Measurements from ENCODE around the gene B4GALT2. TPM values are rescaled to one million over a fixed set of nuclear protein-coding genes. Genes with fewer than 3 reads are reported as not detected.

B4GALT2 gene
- total and polyA plus RNA-seq, 3 donors from 2014 or later: 40.9 to 65.9 (median 47.7) TPM

- intact Hi-C loops (cut with DNase I; ENCODE audit: low total_unique reads): no loop called here
- TF ChIP-seq POLR2A (IDR thresholded peaks at IDR 0.05): no peak
- TF ChIP-seq CTCF (IDR thresholded peaks at IDR 0.05): no peak
- DNase-seq: no peak
- Histone ChIP-seq H3K27ac (no peak overlapping the region), H3K36me3 (ENCODE audit: low read depth, missing control alignments) (no peaks in the 10 kb centered on the region), H3K4me3 (no peak overlapping the region), H3K9me3 (no peaks in the 10 kb centered on the region), H3K4me1 (peaks cover 9% of the 10 kb centered on the region), H3K27me3 (no peaks in the 10 kb centered on the region)
- 80 to 85% methylated on average over 12 to 20 of the region's 20 CpGs for WGBS, 2 donors
These were observed 37.3 kb downstream of the B4GALT2 start for GRCh38 chr1:44016041-44016889.

GRCh38 chr1:44016890-44017400, 37.9 kb downstream of the B4GALT2 start:
- no peak for TF ChIP-seq CTCF (IDR thresholded peaks at IDR 0.05)
- no peak for TF ChIP-seq POLR2A (IDR thresholded peaks at IDR 0.05)
- Histone ChIP-seq H3K9me3 (no peaks in the 10 kb centered on the region), H3K27ac (no peak overlapping the region), H3K4me1 (peaks cover 9% of the 10 kb centered on the region), H3K4me3 (no peak overlapping the region), H3K27me3 (no peaks in the 10 kb centered on the region), H3K36me3 (ENCODE audit: low read depth, missing control alignments) (no peaks in the 10 kb centered on the region)
- WGBS, 2 donors: 85 to 88% methylated on average over 19 to 20 of the region's 20 CpGs
- DNase-seq: no peak
- intact Hi-C loops (cut with DNase I; ENCODE audit: low total_unique reads): no loop called here

GRCh38 chr1:44019466-44019948, 40.5 kb downstream of the B4GALT2 start:
- no peaks in the 10 kb centered on the region for H3K36me3 ChIP-seq (ENCODE audit: low read depth, missing control alignments)
- H3K9me3 ChIP-seq: no peaks in the 10 kb centered on the region
- H3K27ac ChIP-seq: no peak overlapping the region
- 84 to 92% methylated on average over 3 to 13 of the region's 13 CpGs for WGBS, 2 donors
- TF ChIP-seq POLR2A (IDR thresholded peaks at IDR 0.05): no peak
- TF ChIP-seq CTCF (IDR thresholded peaks at IDR 0.05): no peak
- peaks cover 9% of the 10 kb centered on the region for H3K4me1 ChIP-seq
- DNase-seq: no peak
- H3K27me3 ChIP-seq: no peaks in the 10 kb centered on the region
- intact Hi-C loops (cut with DNase I; ENCODE audit: low total_unique reads): no loop called here
- H3K4me3 ChIP-seq: no peak overlapping the region

- Histone ChIP-seq H3K36me3 (ENCODE audit: low read depth, missing control alignments) (no peaks in the 10 kb centered on the region), H3K27me3 (no peaks in the 10 kb centered on the region), H3K9me3 (no peaks in the 10 kb centered on the region), H3K4me3 (no peak overlapping the region), H3K4me1 (peaks cover 9% of the 10 kb centered on the region), H3K27ac (no peak overlapping the region)
- intact Hi-C loops (cut with DNase I; ENCODE audit: low total_unique reads): no loop called here
- TF ChIP-seq POLR2A (IDR thresholded peaks at IDR 0.05) (no peak), CTCF (IDR thresholded peaks at IDR 0.05) (no peak)
- 77 to 90% methylated on average over 6 of the region's 6 CpGs for WGBS, 2 donors
- DNase-seq: no peak
These were observed 41.5 kb downstream of the B4GALT2 start for GRCh38 chr1:44020464-44020863.

All from testis (tissue), 3 donors.